Stimulated activated CD8-positive, alpha-beta memory T cell treated with anti-CD3 and anti-CD28 coated beads, Interleukin-7, amount 100 ng/mL, for 1 hour (primary cell): Measurements from ENCODE around the gene DYRK1B.
A peak's percentile ranks its signal among the peaks of the same experiment; 100 is the strongest.
"Not testable (repeated sequence)": the region's sequence is repeated elsewhere in the genome, so short reads cannot be mapped to it uniquely, and the experiment has no call there.

Source experiments
- DNase-seq, 2 donors: peaks; one replicate each; pipeline ENCODE4 v3.0.0-alpha.2; 2020; ENCODE audit warnings: low read depth in 2 of 2

The DYRK1B gene

GRCh38 chr19:39833464-39834286 lies at the start of gene DYRK1B:
DYRK1B (minus strand) TSS chr19:39834162; CDS start chr19:39831867, 2,295 bp downstream.
- DNase-seq = peak; percentile 93 to 94

DNA sequence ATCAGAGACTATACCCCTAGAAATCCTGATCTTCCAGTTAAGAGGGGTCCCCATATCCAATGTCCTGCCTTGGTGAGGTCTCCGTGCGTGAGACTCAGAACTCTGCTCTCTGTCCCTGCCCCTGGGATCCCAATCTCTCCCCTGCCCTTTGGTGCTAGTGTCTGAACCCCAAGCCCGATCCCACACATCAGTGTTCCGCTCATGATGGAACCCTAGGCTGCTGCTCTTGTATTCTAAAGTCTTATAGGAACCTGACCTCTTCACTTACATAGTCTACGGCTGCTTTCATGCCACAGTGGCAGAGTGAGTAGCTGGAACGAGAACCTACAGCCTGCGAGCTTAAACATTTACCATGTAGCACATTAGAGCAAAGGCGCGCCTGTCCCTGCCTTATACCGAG lies 48.7 kb upstream of the DYRK1B start:
- DNase-seq = not testable (repeated sequence)

- not testable (repeated sequence) for DNase-seq
Observed at GRCh38 chr19:39881495-39882110, 47.6 kb upstream of the DYRK1B start.

DNA sequence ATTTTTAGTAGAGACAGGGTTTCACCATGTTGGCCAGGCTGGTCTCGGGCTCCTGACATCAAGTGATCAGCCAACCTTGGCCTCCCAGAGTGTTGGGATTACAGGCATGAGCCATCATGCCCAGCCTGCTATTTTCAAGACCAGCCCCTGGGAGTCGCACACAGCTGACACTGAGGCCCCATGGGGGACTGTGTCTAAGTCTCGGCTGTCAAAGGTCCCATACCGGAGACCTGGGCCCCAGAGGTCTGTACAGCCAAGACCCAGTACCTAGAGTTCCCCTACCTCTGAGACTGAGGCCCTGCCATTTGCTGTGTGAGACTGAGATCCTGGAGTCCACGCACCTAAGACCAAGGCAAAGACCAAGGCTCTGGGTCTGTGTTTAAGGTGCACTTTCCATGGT lies 46.3 kb upstream of the DYRK1B start:
- not testable (repeated sequence) for DNase-seq

GRCh38 chr19:39879796-39880195 lies 45.8 kb upstream of the DYRK1B start:
- not testable (repeated sequence) for DNase-seq

GRCh38 chr19:39878866-39879265 lies 44.9 kb upstream of the DYRK1B start:
- not testable (repeated sequence) for DNase-seq

- no peak for DNase-seq
Observed at GRCh38 chr19:39878398-39878797, 44.4 kb upstream of the DYRK1B start.

GRCh38 chr19:39877982-39878381 lies 44.0 kb upstream of the DYRK1B start:
- DNase-seq = not testable (repeated sequence)

- not testable (repeated sequence) for DNase-seq
Observed at GRCh38 chr19:39877488-39877887, 43.5 kb upstream of the DYRK1B start.

DNA sequence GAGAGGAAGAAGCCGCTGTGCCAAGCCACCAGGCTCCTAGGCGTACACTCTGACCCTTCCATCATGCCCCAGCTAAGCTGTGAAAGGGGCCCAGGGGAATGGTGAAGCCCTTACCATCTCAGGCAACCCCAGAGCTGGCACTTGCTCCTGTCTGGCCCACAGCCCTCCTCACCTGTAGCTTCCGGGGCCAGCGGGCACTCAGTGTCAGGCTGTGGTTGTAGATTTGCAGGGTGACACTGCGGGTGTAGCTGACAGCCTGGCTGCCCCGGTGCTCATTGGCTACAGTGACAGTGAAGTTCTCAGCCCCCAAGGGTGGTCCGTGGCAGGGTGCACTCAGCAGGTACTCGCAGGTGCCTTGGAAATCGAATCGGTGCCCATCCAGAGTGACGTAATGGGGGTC lies 42.5 kb upstream of the DYRK1B start:
- DNase-seq = not testable (repeated sequence)

GRCh38 chr19:39875401-39875864 lies 41.5 kb upstream of the DYRK1B start:
- DNase-seq = not testable (repeated sequence)

GRCh38 chr19:39874404-39874803 lies 40.4 kb upstream of the DYRK1B start:
- DNase-seq = no peak

DNA sequence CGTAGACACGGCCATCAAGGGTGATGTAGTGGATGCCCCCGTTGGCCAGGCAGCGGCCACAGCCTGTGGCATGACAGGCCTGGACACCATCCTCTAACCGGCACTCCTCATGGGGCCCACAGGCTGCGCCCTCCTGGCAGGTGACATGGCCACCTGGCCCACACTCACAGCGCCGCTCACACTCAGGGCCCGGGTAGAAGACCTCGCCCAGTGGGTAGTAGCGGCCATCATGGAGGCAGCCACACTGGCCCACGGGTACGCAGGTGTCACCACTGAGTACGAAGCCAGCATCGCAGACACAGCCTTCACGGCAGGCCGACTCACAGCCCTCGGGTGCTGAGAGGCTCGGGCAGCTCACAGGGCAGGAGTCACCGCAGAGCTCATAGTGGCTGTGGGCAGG lies 39.4 kb upstream of the DYRK1B start:
- DNase-seq = no peak

- no peak for DNase-seq
Observed at GRCh38 chr19:39871886-39872866, 38.2 kb upstream of the DYRK1B start.

- DNase-seq = no peak
Observed at GRCh38 chr19:39871362-39871761, 37.4 kb upstream of the DYRK1B start.

- no peak for DNase-seq
Observed at GRCh38 chr19:39870171-39870971, 36.4 kb upstream of the DYRK1B start.

DNA sequence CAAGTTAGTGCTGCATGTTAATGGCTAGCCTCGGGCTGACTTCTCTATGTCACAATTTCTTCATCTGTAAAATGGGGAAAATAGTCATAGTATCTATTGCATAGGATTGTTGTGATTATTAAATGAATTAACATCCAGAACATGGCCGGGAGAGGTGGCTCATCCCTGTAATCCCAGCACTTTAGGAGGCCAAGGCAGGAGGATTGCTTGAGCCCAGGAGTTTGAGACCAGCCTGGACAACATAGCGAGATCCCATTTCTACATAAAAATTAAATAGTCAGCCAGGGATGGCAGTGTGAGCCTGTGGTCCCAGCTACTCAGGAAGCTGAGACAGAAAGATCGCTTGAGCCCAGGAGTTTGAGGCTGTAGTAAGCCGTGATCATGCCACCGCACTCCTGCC lies 34.0 kb upstream of the DYRK1B start:
- DNase-seq = no peak

DNA sequence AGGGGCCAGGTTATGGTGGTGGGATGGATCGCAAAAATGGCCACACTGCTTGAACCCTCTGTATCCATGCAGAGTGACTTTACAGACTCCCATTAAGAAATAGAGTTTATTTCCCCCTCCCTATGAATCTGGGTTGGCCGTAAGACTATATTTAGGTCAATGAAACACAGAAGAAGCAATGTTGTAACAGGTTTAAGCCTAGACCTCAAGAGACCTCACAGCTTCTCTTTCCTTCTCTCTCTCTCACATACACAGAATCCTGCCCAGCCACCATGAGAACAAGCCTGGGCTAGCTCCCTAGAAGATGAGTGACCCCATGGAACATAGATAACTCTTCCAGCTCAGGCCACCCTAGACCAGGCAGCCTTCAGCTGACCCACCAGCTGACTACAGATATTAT lies 33.2 kb upstream of the DYRK1B start:
- DNase-seq = no peak

DNA sequence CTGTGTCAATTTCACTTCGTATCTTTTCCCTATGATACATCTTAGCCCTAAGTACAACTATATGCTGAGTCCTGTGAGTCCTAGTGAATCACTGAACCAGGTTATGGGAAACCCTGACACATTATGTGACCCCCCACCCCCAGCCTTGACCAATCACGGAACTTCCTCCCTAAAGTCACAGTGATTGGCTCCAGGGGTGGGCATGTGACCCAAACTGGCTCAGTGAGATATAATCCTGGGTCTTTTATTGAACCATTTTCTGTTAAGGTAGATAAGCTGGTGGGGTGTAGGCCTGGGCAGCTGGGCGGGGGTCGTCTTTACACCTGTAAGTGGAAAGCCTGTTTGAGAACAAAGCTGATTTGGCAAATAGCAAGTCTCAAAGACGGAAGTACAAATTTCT lies 32.0 kb upstream of the DYRK1B start:
- no peak for DNase-seq

DNA sequence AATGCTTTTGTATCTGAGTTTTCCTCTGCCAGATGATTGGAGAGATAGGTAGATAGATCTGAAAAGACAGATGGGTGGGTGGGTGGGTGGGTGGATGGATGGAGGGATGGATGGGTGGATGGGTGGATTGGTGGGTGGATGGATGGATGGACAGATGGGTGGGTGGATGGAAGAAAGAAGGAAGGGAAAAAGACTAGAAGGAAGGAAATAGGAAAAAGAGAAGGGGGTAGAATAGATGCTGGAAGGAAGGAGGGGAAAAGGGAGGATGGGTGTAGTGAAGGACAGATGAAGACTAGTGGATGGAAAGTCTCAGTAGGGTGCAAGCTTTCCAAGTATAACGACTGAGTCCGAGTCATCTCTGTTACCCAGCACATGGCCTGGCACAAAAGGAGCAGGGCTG lies 31.2 kb upstream of the DYRK1B start:
- no peak for DNase-seq

DNA sequence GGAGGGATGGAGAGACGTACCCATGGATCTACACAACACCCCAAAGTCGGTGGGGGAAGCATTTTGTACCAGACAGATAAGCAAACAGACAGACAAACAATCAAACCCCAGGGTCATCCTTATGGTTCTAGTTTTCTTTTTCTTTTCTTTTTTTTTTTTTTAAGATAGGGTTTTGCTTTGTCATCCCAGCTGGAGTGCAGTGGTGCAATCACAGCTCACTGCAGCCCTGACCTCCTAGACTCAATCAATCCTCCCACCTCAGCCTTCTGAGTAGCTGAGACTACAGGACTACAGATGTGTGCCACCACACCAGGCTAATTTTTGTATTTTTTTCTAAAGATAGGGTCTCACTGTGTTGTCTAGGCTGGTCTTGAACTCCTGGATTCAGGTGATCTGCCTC lies 30.2 kb upstream of the DYRK1B start:
- no peak for DNase-seq
